ENCODE measurements around the gene CEP104. TPM values are rescaled to one million over a fixed set of nuclear protein-coding genes. Genes with fewer than 3 reads are reported as not detected.

CEP104 gene
- polyA plus RNA-seq, 2 of the 4 experiments (the other 2 are of a cell fraction): 14.5 to 28.8 TPM

DNA sequence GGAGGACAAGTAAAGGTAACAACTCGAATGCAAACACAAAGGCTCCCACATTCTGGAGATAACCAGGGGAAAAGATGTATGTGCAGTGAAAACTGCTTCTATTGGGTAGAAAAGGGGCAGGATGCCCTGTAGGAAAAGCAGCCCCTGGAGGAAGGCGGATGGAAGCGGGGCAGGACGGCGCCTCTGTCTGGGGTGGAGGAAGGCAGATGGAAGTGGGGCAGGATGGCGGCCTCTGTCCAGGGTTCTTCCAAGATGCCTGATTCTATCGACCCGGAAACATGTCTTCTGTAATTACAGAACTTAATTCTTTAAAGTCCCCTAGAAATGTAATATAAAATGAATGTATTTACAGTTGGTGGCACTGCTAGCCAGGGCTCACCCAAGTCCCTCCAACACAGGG, 36.7 kb downstream of the CEP104 start (continued):
- TF ChIP-seq, protein P1, sequence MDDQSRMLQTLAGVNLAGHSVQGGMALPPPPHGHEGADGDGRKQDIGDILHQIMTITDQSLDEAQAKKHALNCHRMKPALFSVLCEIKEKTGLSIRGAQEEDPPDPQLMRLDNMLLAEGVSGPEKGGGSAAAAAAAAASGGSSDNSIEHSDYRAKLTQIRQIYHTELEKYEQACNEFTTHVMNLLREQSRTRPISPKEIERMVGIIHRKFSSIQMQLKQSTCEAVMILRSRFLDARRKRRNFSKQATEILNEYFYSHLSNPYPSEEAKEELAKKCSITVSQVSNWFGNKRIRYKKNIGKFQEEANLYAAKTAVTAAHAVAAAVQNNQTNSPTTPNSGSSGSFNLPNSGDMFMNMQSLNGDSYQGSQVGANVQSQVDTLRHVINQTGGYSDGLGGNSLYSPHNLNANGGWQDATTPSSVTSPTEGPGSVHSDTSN (IDR thresholded peaks at IDR 0.05): no peak
- TF ChIP-seq EHF (CRISPR knock-in tag; IDR thresholded peaks at IDR 0.05): no peak

DNA sequence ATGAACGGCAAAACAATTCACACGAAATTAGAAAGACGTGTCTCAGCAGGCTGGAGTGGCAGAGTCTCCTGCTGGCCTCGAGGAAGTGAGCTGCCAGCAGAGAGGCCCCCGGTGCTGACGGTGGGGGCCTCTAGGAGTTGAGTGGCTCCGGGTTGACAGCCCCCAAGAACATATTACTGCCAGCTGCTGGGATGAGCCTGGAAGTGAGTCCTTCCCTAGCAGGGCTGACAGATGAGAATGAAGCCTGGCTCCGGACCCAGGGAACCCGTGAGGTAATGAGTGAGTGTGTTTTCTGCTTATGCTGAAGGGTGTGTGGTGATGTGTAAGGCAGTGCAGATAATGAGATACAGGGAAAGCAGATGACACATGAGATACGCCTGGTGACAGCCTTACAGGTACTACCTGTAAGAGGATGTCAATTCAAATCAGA, 37.2 kb downstream of the CEP104 start:
- ChIA-PET CTCF (no interaction called here), POLR2A (no interaction called here)
- no peak for TF ChIP-seq ZFP36 (IDR thresholded peaks at IDR 0.05; ENCODE audit: borderline replicate concordance, partially characterized antibody)
- no peak for TF ChIP-seq CHD2 (IDR thresholded peaks at IDR 0.05; ENCODE audit: low read length, partially characterized antibody)
- no peak for TF ChIP-seq TP53 (CRISPR knock-in tag; IDR thresholded peaks at IDR 0.05)
- no peak for TF ChIP-seq RNF2 (IDR thresholded peaks at IDR 0.05; ENCODE audit: borderline replicate concordance, low read depth)
- TF ChIP-seq, protein P2, sequence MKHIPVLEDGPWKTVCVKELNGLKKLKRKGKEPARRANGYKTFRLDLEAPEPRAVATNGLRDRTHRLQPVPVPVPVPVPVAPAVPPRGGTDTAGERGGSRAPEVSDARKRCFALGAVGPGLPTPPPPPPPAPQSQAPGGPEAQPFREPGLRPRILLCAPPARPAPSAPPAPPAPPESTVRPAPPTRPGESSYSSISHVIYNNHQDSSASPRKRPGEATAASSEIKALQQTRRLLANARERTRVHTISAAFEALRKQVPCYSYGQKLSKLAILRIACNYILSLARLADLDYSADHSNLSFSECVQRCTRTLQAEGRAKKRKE (CRISPR knock-in tag; IDR thresholded peaks at IDR 0.05; ENCODE audit: low read depth): no peak
- no peak for TF ChIP-seq CBX2 (IDR thresholded peaks at IDR 0.05; ENCODE audit: borderline replicate concordance, low read depth)
- TF ChIP-seq, protein P1 (IDR thresholded peaks at IDR 0.05): no peak
- TF ChIP-seq SREBF2 (IDR thresholded peaks at IDR 0.05): no peak
- no peak for TF ChIP-seq HOXB5 (CRISPR knock-in tag; IDR thresholded peaks at IDR 0.05)
- no peak for TF ChIP-seq RARB (CRISPR knock-in tag; IDR thresholded peaks at IDR 0.05)
- TF ChIP-seq ESRRA (IDR thresholded peaks at IDR 0.05; ENCODE audit: borderline replicate concordance, low read length): no peak
- no peak for TF ChIP-seq EP300 (IDR thresholded peaks at IDR 0.05)
- TF ChIP-seq ZSCAN20 (CRISPR knock-in tag; IDR thresholded peaks at IDR 0.05): no peak
- no peak for TF ChIP-seq ELK1 (IDR thresholded peaks at IDR 0.05; ENCODE audit: low read depth, low read length)
- no peak for TF ChIP-seq MAFK (IDR thresholded peaks at IDR 0.05; ENCODE audit: partially characterized antibody)
- no peak for TF ChIP-seq JUN (IDR thresholded peaks at IDR 0.05)
- no peak for TF ChIP-seq ZNF302 (CRISPR knock-in tag; IDR thresholded peaks at IDR 0.05)
- no peak for TF ChIP-seq NFE2L2 (conservative IDR thresholded peaks at IDR 0.05; ENCODE audit: low read length)
- no peak for TF ChIP-seq GATA3 (IDR thresholded peaks at IDR 0.05; ENCODE audit: borderline replicate concordance)
- Histone ChIP-seq H3K4me3 (no peak overlapping the region), H3K27ac (no peak overlapping the region), H3K4me2 (no peak overlapping the region), H3K4me1 (no peaks in the 10 kb centered on the region), H3K9me3 (no peaks in the 10 kb centered on the region)
- FAIRE-seq (no peak), DNase-seq (ENCODE audit: low read depth in 1 of 2, low spot score in 1 of 2) (no peak), ATAC-seq (no peak)
- 77% methylated on average over 10 of the region's 10 CpGs for WGBS (ENCODE audit: missing lambda C conversion rate)

DNA sequence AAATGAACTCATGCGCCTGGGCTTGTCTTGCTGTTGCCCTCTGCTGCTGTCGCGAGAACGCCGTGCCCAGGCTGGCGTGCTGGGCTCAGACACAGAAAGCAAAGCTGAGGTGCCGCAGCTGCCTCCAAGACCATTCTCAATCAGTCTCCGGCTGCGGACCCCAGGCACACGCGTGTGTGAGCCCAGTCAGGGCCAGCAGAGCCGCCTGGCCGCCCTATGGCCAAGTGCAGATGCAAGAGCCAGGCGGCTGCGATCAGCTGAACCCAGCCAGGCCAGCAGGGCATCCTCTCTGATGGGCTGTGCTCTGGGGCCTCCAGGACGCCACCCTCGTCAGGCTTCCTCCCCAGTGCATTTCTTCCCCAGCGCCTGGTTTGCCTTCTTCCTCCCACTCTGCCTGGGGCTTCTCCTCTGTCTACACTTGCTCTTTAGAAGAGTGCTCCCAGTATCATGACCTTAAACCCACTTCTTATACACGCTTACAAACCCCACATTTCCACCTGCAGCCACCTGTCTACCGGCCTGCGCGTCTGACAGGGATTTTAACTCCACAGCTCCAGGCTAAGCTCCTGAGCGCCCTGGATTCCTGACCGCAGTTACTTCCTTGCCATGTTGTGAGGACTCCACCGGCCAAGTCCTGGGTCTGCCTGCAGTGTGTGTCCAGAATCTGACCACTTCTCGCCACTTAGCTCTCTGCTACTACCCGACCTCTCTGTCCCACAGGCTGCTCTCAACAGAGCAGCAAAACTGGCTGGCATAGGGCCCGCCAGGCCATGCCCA, 39.0 kb downstream of the CEP104 start:
- H3K9me3 ChIP-seq: no peaks in the 10 kb centered on the region
- H3K4me3 ChIP-seq: no peak overlapping the region
- no peak overlapping the region for H3K27ac ChIP-seq
- no peak for DNase-seq (ENCODE audit: low read depth in 1 of 2, low spot score in 1 of 2)
- ChIA-PET CTCF (no interaction called here), POLR2A (no interaction called here)
- ATAC-seq: no peak
- 92% methylated on average over 28 of the region's 28 CpGs for WGBS (ENCODE audit: missing lambda C conversion rate)
- no peaks in the 10 kb centered on the region for H3K4me1 ChIP-seq
- no peak for FAIRE-seq
- no peak overlapping the region for H3K4me2 ChIP-seq
- TF ChIP-seq, protein P2 (CRISPR knock-in tag; IDR thresholded peaks at IDR 0.05; ENCODE audit: low read depth): no peak
- TF ChIP-seq SREBF2 (IDR thresholded peaks at IDR 0.05) (no peak), HEYL (CRISPR knock-in tag; IDR thresholded peaks at IDR 0.05) (no peak), MAX (IDR thresholded peaks at IDR 0.05) (no peak), ZC3H11A (IDR thresholded peaks at IDR 0.05) (no peak)
